T-helper 1 cell treated with Interleukin-12 subunit alpha and Interleukin-12 subunit beta and Interleukin-4 antibody, amounts not matched to agents 30 ng/mL and 1 ng/mL, for 36 hours (primary cell): ENCODE measurements around the gene CA10. TPM values are rescaled to one million over a fixed set of nuclear protein-coding genes. Genes with fewer than 3 reads are reported as not detected.

Source experiments
- intact Hi-C: fragments of 100-400 bp; cut with micrococcal nuclease; formaldehyde crosslinking; loops from one replicate; pipeline ENCODE4 v1.15.1; 2024
- total RNA-seq: library from RNA; stranded (reverse); gene quantifications from 2 replicates; pipeline ENCODE4 v1.2.3, GENCODE V29; 2022

CA10 gene
- total RNA-seq, 1 donor from 2014 or later = not detected

DNA sequence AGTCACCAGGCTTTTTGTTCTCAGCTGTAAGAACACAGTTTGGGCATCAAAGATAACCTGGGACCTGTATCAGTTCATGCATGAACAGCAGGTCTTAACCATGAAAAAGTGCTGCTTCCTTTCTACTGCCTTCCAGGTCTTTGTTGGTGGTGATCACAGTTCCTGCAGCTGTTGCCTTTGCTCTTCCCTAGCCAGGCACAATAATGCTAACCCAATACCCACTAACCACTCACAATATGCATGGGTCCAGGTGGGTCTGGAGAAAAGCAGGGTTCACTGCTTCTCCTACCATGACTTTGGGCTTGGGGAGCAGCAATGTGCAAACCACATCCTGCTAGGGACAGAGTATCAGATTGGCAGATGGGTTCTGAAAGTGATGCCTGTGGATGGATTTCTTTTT is 501.3 kb downstream of the CA10 start:
- intact Hi-C loops = no loop called here

GRCh38 chr17:51653878-51654277 is 504.6 kb downstream of the CA10 start:
- intact Hi-C loops = no loop called here

GRCh38 chr17:51652529-51652928 is 506.0 kb downstream of the CA10 start:
- intact Hi-C loops = no loop called here

- intact Hi-C loops = no loop called here
Observed at GRCh38 chr17:51651513-51652298, 506.8 kb downstream of the CA10 start.

DNA sequence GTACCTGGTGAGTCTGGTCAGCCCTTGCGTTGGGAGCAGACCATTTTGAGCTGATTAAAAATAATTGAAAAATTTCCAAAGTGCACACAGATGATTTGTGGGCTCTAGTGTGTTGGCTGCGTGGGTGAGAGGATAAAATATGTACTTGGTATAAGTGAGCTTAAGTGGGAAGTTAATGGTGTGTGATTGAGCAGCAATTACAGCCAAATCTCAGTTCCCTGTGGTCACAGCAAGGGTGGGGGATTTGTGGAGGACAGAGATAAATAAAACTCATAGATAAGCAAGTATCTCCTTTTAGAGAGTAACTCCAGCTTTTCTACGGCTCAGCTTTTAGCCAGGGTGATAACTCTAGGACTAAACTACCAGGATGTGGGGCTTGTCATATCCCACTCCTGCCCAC is 507.7 kb downstream of the CA10 start:
- intact Hi-C loops = no loop called here

- intact Hi-C loops = no loop called here
Observed at GRCh38 chr17:51650202-51650601, 508.3 kb downstream of the CA10 start.

DNA sequence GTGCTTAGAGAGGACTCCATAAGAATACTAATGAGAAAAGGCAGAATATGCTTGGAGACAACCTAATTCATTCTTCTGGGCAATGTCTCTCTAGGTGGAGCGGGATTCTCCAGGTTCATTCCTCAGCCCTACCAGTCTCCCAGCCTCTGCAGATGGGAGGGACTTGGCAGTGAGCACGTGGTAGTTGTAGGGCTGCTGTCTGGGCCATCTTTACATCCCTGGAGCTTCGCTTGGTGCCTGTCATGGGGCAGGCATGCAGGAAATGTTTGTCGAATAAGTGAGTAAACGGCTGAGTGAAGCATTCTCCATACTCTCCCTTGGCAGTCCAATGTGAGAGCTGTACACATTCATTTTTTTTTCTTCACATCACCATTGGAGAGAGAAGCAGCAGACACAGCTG is 510.7 kb downstream of the CA10 start:
- intact Hi-C loops = no loop called here

DNA sequence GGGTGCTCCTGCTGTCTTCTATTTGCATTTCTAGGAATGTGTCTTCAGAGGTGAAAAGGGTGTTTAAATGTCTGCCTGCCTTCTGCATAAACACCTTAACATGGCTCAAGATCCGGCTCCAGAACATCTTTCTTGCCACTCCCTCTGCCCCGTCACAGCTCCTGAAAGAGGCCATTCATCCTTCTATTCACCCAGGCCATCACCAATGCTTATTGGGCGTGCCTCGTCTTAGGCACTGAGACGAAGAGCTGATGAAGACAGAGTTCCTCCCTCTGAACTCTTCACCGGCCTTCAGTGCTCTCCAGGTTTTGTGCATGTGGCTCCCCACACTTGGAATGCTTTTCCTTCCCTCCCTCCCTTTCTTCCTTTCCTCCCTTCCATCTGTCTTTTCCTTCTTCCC is 511.4 kb downstream of the CA10 start:
- intact Hi-C loops = no loop called here

DNA sequence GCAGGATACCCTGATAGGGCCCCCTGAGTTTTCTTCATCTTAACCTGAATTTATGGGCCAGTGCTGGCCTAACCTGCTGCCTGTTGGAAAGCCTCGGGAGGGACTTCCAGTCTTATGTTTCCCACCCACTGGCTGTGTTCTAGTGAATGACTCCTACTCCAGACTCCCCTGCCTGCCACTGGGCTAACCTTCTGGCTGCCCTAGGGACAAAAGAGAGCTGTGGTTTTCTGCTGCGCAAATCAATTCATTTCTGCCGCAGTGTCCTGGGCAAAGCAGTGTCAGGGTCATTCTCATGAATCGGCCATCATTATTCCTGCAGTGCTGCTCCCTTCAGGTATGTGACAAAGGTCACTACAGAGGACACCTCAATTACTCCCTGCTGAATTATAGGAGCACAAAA is 512.0 kb downstream of the CA10 start:
- intact Hi-C loops = no loop called here

GRCh38 chr17:51645056-51645455 is 513.5 kb downstream of the CA10 start:
- intact Hi-C loops = no loop called here

- intact Hi-C loops = no loop called here
Observed at GRCh38 chr17:51643702-51644490, 514.6 kb downstream of the CA10 start.

DNA sequence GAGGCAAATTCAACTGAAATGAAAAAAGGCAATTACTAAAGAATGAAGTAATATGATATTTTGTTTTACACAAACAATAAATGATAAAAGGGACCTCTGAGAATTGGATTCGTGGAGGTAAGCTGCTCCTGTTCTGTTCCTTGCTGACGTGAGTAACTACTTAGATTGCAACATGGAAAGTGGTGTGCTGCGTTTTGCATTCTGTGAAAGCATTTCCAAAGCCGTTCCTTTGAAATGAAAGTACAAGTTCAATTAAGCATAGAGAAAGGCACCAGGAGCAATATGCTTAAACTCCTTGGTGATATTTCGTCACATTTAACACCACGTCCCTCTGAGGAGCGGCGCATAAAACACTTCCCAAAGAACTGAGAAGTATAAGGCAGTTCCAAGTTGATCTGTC is 516.5 kb downstream of the CA10 start:
- intact Hi-C loops = no loop called here

DNA sequence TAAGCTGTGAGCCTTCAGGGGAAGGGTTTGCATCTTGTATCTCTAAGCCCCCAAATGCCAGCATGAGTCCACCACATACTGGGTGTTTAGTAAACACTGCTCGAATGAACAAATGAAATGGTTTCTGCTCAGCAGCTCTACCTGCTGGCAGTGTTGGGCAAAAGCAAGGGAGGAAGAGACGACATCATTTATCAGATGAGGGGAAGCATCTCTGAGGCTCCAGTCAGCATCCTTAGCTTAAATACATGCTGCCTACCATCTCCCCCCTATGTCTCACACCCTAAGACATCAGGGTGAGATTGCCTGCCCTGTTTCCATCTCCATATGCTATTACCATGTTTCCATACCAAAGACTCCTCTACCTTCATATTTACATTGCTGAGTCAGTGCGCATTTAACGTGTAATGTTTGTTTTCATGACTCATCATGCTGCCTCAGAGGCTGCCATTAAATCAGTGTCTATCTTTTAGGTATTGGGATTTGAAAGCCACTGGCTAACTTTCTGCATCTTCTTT is 518.3 kb downstream of the CA10 start:
- intact Hi-C loops = loop anchor here (1.0 kb wide), 2 partner anchors 269 to 342 kb away; no protein-coding TSS in a partner anchor

DNA sequence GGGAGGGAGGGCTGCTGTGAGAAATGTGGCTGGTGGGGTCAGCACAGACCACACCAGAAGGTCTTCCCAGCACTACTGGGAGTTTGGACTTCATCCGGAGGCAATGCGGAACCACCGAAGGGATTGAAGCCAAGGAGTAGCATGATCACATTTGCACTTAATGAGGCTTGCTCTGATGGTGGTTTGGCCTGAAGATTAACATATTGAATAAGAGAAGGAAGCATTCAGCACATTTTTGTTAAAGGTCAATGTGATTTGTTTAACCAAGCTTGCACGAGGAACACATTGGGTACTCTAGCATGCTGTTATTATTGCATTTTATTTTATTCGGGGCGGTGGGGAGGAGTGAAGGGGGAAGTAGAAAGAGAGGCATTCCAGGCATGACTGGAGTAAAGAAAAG is 519.5 kb downstream of the CA10 start:
- intact Hi-C loops = no loop called here

- intact Hi-C loops = no loop called here
Observed at GRCh38 chr17:51636291-51636690, 522.2 kb downstream of the CA10 start.

- intact Hi-C loops = no loop called here
Observed at GRCh38 chr17:51630101-51630671, 528.3 kb downstream of the CA10 start.

DNA sequence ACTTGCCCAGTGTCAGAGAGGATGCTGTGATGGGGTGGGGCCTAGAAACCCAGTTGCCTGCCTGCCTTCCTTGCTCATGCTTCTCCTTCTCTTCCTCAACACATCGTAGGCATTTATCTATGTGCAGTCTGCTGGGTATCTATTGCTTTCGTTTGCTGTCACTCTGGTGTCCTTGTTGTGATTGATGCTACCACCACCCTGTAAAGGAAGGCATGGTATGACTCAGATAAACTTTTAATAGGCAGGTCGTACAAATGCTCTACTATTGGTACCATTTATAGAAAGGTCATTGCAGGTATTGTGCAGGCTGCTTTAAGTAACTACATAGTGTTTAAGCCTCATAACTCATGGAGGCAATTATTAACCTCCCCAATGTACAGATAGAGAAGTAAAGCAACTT is 529.3 kb downstream of the CA10 start:
- intact Hi-C loops = no loop called here

GRCh38 chr17:51627779-51628178 is 530.7 kb downstream of the CA10 start:
- intact Hi-C loops = no loop called here

GRCh38 chr17:51618476-51618875 is 540.0 kb downstream of the CA10 start:
- intact Hi-C loops = no loop called here

DNA sequence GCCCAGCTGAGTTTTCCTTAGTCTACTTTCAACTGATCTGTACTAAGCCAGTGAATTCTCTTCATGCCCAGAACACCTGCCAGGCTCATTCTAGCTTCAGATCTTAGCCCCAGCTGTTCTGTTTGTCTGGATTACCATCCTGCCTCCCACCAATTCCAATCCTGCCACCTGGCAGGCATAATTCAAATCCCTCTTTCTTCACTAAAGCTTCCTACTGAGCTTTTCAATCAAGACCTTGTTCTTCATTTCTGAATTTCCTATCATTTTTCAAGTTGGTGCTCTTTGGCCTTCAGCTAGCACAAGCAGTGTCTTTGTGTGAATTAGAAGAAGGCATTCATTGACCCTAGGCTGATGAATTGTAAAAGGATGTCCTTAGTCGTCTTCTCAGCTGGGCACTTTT is 540.5 kb downstream of the CA10 start:
- intact Hi-C loops = no loop called here

DNA sequence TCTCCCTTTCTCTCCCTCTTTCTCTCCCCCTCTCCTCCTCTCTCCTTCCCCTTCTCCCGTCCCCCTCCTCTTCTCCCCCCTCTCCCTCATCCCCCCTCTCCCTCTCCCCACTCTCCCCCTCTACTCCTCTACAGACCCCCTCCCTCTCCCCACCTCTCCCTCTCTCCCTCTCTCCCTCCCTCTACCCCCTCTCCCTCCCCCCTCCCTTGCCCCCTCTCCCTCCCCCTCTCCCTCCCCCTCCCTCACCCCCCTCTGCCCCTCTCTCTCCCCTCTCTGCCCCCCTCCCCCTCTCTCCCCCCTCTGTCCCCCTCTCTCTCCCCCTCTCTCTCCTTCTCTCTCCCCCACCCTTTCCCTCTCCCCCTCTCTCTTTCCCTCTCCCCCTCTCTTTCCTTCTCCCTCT is 545.3 kb downstream of the CA10 start:
- intact Hi-C loops = no loop called here

DNA sequence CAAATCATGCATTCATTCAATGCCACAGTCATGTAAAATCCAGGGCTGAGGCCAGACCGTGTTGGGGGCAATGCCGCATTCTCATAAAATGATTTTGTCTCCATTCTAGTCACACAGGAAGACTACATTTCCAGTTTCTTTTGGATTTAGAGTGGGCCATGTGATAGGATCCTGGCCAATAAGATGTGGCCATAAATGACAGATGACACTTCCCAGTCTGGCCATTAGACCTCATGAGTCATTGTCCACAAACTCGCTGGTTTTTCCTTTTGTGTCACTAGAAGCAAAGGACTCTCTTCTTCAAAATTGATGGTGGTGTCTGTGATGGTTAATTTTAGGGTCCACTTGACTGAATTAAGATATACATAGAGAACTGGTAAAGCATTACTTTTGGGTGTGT is 545.8 kb downstream of the CA10 start:
- intact Hi-C loops = no loop called here
